ENCODE measurements around the gene FHOD3. TPM values are rescaled to one million over a fixed set of nuclear protein-coding genes. Genes with fewer than 3 reads are reported as not detected.

FHOD3 gene
- total RNA-seq, 1 experiment from 2014 or later: 0.34 TPM

DNA sequence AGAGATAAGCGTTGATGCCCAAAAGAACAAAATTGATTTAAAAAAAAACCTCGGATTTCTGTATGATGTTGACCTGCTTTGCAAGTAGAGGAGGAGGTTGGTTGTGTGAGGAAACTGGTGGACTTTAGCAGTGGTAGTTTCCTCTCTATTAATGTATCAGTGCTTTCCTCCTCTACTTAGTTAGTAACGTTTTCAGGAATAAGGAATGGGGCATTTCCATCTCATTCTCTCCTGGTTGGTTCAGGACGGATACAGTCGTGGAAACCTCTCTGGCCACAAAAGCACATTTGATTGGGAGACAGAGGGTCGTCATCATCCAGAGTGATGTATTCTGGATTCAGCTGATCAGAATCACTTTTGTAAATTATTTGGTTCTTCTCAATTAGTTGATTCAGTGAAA is 1.5 kb downstream of the FHOD3 start:
- POLR2A ChIA-PET (ENCODE audit: low non-redundant PET): no interaction called here
- no peak overlapping the region for H3K4me3 ChIP-seq (ENCODE audit: low read depth, low read length, poor library complexity, severe bottlenecking)
- no peak for DNase-seq (ENCODE audit: low spot score)
- H3K9me3 ChIP-seq (ENCODE audit: low read depth, low read length, poor library complexity, severe bottlenecking): no peaks in the 10 kb centered on the region
- CTCF ChIA-PET: interaction anchor here (0.7 kb wide), 1 partner anchor 42 kb away, joined by 3 read pairs; no protein-coding TSS in a partner anchor
- no peak for TF ChIP-seq EZH2 (IDR thresholded peaks at IDR 0.05; ENCODE audit: borderline replicate concordance, low read depth, low read length, poor library complexity, severe bottlenecking)
- TF ChIP-seq, protein P1, sequence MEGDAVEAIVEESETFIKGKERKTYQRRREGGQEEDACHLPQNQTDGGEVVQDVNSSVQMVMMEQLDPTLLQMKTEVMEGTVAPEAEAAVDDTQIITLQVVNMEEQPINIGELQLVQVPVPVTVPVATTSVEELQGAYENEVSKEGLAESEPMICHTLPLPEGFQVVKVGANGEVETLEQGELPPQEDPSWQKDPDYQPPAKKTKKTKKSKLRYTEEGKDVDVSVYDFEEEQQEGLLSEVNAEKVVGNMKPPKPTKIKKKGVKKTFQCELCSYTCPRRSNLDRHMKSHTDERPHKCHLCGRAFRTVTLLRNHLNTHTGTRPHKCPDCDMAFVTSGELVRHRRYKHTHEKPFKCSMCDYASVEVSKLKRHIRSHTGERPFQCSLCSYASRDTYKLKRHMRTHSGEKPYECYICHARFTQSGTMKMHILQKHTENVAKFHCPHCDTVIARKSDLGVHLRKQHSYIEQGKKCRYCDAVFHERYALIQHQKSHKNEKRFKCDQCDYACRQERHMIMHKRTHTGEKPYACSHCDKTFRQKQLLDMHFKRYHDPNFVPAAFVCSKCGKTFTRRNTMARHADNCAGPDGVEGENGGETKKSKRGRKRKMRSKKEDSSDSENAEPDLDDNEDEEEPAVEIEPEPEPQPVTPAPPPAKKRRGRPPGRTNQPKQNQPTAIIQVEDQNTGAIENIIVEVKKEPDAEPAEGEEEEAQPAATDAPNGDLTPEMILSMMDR (conservative IDR thresholded peaks at IDR 0.05; ENCODE audit: low read depth, low read length): no peak
- H3K4me1 ChIP-seq (ENCODE audit: insufficient read depth, low read length, poor library complexity, severe bottlenecking): peaks cover 5% of the 10 kb centered on the region
- H3K27me3 ChIP-seq (replicated peaks; ENCODE audit: insufficient read depth, low read depth, low read length, poor library complexity): peaks cover 86% of the 10 kb centered on the region
- no peak overlapping the region for H3K27ac ChIP-seq (ENCODE audit: low read depth, low read length, poor library complexity, severe bottlenecking)
- intact Hi-C loops (cut with micrococcal nuclease; ENCODE audit: unreplicated experiment): loop anchor here (5.0 kb wide), 1 partner anchor 253 kb away; no protein-coding TSS in a partner anchor
- H3K36me3 ChIP-seq (ENCODE audit: insufficient read depth, low read length, poor library complexity, severe bottlenecking): no peaks in the 10 kb centered on the region
- BruUV-seq (replicated peaks): no TSS peak

DNA sequence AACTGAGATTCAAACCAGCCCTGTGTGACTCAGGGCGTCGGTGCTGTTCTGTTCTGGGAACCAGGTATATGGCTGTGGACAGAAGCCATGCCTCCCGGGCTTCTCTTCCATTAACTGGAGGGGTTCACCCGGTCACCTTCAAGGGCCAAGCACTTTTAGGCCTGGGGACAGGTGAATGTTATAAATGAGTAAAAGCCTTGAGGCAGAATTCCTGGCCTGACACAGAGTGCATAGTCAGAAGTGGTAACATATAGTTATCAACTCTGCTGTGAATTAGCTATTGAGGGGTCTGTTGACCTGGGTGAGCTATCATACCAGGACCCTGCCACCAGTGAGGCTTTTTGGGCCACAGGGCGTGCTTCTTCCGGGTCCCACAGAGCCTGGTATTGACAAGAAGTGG is 2.7 kb downstream of the FHOD3 start:
- H3K36me3 ChIP-seq (ENCODE audit: insufficient read depth, low read length, poor library complexity, severe bottlenecking): no peaks in the 10 kb centered on the region
- H3K27ac ChIP-seq (ENCODE audit: low read depth, low read length, poor library complexity, severe bottlenecking): no peak overlapping the region
- CTCF ChIA-PET: no interaction called here
- BruUV-seq (replicated peaks): no TSS peak
- POLR2A ChIA-PET (ENCODE audit: low non-redundant PET): no interaction called here
- H3K27me3 ChIP-seq (replicated peaks; ENCODE audit: insufficient read depth, low read depth, low read length, poor library complexity): peaks cover 86% of the 10 kb centered on the region
- no peak for TF ChIP-seq EZH2 (IDR thresholded peaks at IDR 0.05; ENCODE audit: borderline replicate concordance, low read depth, low read length, poor library complexity, severe bottlenecking)
- TF ChIP-seq, protein P1 (conservative IDR thresholded peaks at IDR 0.05; ENCODE audit: low read depth, low read length): no peak
- DNase-seq (ENCODE audit: low spot score): no peak
- H3K9me3 ChIP-seq (ENCODE audit: low read depth, low read length, poor library complexity, severe bottlenecking): no peaks in the 10 kb centered on the region
- no peak overlapping the region for H3K4me3 ChIP-seq (ENCODE audit: low read depth, low read length, poor library complexity, severe bottlenecking)
- peaks cover 5% of the 10 kb centered on the region for H3K4me1 ChIP-seq (ENCODE audit: insufficient read depth, low read length, poor library complexity, severe bottlenecking)
- intact Hi-C loops (cut with micrococcal nuclease; ENCODE audit: unreplicated experiment): no loop called here

DNA sequence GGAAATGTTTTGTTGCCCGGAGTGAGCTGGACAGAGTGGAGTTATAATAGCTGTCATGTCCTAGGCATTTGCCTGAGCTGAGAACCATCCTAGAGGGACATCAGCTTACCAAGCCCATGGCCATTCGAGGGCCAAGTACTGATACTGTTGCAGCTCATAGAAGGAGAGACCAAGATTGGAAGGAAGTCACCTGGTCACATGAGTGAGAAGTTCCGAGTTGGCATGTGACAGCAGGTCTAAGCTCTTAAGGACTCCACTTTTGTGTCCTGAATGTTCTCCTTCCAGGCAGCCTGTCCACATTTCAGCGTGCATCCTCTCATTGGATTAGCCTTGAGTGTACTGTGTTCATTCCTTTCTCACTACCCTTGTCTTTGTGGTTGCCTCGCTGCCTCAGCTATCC is 4.4 kb downstream of the FHOD3 start:
- Histone ChIP-seq H3K9me3 (ENCODE audit: low read depth, low read length, poor library complexity, severe bottlenecking) (no peaks in the 10 kb centered on the region), H3K4me3 (ENCODE audit: low read depth, low read length, poor library complexity, severe bottlenecking) (no peak overlapping the region), H3K4me1 (ENCODE audit: insufficient read depth, low read length, poor library complexity, severe bottlenecking) (peaks cover 5% of the 10 kb centered on the region), H3K27me3 (replicated peaks; ENCODE audit: insufficient read depth, low read depth, low read length, poor library complexity) (peaks cover 84% of the 10 kb centered on the region), H3K27ac (ENCODE audit: low read depth, low read length, poor library complexity, severe bottlenecking) (no peak overlapping the region), H3K36me3 (ENCODE audit: insufficient read depth, low read length, poor library complexity, severe bottlenecking) (no peaks in the 10 kb centered on the region)
- TF ChIP-seq, protein P1 (conservative IDR thresholded peaks at IDR 0.05; ENCODE audit: low read depth, low read length): no peak
- TF ChIP-seq EZH2 (IDR thresholded peaks at IDR 0.05; ENCODE audit: borderline replicate concordance, low read depth, low read length, poor library complexity, severe bottlenecking): no peak
- DNase-seq (ENCODE audit: low spot score): no peak
- no TSS peak for BruUV-seq (replicated peaks)
- ChIA-PET CTCF (no interaction called here), POLR2A (ENCODE audit: low non-redundant PET) (no interaction called here)
- intact Hi-C loops (cut with micrococcal nuclease; ENCODE audit: unreplicated experiment): no loop called here

All from A673 (cell line).